NCI-H1436 treated with DMSO at 0.1 percent for 48 hours (cell line): ENCODE measurements around the gene AKAP13.
"Not testable (repeated sequence)": the region's sequence is repeated elsewhere in the genome, so short reads cannot be mapped to it uniquely, and the experiment has no call there.

ENCODE experiments used
- DNase-seq: peaks from one replicate; lab custom pipeline; 2025; lab: John Stamatoyannopoulos, UW

Gene AKAP13

GRCh38 chr15:85412066-85412465, 31.7 kb downstream of the AKAP13 start:
- no peak for DNase-seq

- DNase-seq = no peak
Observed at GRCh38 chr15:85412956-85413854, 32.8 kb downstream of the AKAP13 start.

DNA sequence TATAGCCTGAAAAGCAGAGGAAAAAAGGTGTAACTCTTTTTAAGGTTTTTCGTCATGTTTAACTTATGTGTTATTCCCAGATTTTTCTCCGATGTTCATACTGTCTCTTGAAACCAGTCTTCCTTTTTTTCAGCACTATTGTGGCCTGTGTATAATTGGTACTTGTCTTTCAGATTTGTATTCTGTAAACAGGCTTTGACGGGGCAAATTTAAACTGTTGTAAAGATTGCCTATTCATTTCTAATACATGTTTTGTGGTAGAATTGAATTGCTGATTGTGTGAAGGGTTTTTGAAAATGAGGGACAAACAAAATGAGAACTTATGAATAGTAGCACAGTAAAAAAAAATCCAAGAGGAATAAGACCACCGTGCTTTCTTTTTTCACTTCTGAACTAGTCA, 33.6 kb downstream of the AKAP13 start:
- no peak for DNase-seq

DNA sequence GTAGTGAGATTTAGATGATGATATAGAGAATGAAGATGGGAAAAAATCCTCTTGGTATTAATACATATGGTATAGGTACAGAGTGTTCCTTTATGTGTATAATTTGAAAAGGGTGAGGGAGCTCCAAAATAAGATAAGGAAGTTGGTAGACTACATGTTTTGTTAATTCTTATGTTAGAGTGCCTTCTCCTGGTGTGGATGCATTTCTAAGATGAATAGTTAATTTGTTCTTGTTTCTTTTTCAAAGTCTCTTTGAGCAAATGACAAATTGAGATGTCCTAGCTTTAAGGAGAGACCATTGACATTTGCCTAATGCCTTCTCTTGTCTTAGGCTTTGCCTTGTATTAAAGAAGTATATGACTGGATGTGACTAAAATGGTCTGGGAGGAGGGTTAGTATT, 34.1 kb downstream of the AKAP13 start:
- DNase-seq = no peak

- DNase-seq = no peak
Observed at GRCh38 chr15:85414991-85415390, 34.6 kb downstream of the AKAP13 start.

DNA sequence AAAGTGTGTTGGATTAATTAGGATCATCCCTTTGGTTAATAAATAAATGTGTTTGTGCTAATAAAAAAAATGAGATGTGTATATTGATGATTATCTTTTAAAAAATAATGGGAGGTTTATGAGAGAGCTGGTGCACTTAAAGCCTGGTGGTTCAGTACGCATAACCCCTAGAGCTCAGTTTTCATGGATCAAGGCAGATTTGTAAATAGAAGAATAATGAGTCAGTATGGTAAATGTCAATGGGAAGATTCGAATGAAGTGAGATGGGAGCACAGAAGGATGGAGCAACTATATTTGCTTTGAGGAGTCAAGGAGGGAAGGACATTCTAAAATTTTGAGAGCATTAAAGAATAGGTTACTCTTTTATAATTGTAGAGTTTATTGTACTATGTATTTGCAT, 35.4 kb downstream of the AKAP13 start:
- no peak for DNase-seq

GRCh38 chr15:85417276-85417675, 36.9 kb downstream of the AKAP13 start:
- no peak for DNase-seq

DNA sequence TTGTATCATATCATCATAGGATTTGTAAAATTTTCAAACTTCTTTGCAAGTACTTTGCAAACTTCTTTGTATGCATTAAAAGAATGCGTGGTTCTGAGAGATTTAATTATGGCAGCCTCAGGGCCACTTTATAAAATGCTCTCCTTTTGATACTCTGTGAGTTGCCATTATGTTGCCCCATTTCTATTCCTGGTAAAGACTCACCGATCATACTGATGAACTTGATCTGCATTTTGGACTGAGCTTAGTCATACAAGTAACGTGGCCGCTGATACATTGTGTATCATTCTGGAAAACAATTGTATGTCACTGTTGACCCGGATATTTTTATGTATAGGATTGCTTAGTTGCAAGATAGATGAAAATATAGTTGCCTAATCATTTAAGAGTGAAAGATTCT, 38.8 kb downstream of the AKAP13 start:
- DNase-seq = no peak

DNA sequence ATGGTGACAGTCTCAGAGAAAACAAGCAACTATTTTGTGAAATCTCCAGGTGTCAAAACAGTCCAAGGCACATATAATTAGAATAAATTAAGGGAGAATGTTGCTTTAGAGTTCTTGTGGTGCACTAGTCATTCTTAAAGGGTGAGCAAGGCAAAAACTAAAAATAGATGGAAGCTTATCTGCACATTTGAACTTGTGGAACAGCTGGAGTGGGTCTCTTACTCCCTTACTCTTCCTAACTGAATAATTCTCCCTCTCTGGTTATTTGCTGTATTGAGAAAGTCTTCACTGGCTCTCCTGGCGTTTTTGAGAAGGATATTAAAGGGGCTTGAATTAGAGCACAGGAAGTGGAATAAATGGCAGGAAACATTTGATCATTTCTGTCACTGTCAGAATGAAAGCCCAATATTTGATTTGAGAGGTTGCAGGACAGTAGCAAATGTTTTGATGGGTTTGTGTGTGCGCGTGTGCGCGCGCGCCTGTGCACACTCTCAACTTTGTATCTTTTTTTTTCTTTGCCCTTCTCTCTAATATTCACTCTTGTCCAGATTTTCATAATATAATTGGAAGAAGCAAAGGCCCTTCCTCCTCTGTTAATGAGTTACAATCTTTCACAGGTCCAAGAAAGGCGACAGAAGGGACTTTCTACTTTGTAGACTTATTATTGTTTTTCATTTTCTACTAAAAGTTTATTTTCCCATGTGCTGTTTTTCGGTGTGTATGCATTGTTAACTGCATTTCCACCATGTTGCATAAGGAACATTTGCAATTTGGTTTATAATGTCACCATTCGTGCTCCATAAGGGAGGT, 40.9 kb downstream of the AKAP13 start:
- DNase-seq = no peak

GRCh38 chr15:85422607-85423006, 42.2 kb downstream of the AKAP13 start:
- no peak for DNase-seq

DNA sequence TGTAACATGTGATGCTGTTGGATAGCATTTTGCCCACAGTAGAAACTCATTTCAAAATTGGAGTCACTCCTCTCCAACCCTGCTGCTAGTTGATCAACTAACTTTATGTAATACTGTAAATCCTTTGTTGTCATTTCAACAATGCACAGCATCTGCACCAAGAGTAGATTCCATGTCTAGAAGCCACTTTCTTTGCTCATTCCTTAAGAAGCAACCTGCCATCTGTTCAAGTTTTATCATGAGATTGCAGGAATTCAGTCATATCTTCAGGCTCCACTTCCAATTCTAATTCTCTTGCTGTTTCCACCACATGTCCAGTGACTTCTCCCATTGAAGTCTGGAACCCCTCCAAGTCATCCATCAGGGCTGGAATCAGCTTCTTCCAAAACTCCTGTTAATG, 42.9 kb downstream of the AKAP13 start:
- DNase-seq = no peak

DNA sequence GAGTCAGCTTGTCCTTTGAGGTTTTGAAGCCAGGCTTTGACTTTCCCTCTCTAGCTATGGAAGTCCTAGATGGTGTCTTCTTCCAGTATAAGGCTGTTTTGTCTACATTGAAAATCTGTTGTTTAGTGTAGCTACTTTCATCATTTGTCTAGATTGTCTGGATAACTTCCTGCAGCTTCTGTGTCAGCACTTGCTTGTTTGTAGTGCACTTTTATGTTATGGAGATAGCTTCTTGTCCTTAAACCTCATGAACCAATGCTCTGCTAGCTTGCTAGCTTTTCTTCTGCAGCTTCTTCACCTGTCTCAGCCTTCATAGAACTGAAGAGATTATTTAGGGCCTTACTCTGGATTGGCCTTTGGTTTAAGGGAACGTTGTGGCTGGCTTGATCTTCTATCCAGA, 43.8 kb downstream of the AKAP13 start:
- no peak for DNase-seq

DNA sequence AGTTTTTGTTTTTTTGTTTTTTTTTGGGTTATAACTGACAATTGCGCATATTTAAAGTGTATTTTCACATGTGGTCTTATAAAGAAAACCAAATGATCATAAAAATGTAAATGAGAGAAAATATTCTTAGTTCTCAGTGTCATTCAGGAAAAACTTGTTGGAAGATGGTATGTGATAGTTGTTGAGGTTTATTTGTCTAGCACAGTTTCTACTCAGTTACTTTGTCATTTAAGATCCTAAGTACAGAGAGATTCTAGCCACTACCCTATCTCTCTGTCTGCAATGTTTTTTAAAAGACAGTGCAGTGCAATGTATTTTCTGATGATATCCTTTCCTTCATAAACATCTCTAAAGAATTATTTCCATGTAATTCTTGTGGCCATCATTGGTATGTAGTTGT, 46.1 kb downstream of the AKAP13 start:
- DNase-seq = no peak

GRCh38 chr15:85427286-85428028, 47.1 kb downstream of the AKAP13 start:
- no peak for DNase-seq

DNA sequence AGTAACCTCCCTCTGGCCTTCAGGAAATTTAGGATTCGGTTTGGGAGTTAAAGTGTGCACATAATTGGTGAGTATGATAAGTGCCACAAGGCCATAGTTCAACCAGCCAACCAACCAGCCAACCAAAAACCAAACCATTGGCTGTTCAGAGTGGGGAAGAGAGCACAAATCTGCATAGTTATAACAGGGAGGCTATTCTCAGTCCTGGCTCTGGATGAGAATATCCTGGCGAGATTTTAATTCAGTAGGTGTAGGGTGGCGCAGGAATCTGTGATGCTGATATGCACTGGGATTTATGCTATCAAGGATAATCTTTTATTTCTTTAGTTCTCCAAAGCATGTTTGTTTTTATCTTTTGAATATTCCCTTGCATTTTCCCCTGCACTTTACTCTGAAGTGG, 49.1 kb downstream of the AKAP13 start:
- no peak for DNase-seq

GRCh38 chr15:85430406-85431204, 50.2 kb downstream of the AKAP13 start:
- DNase-seq = no peak

GRCh38 chr15:85439996-85440395, 59.6 kb downstream of the AKAP13 start:
- DNase-seq = no peak

- DNase-seq = no peak
Observed at GRCh38 chr15:85440451-85440850, 60.0 kb downstream of the AKAP13 start.

- DNase-seq = not testable (repeated sequence)
Observed at GRCh38 chr15:85441854-85442253, 61.5 kb downstream of the AKAP13 start.

- DNase-seq = no peak
Observed at GRCh38 chr15:85443046-85443445, 62.6 kb downstream of the AKAP13 start.

- no peak for DNase-seq
Observed at GRCh38 chr15:85443593-85444087, 63.2 kb downstream of the AKAP13 start.
